ENCODE measurements around the gene ATP6V1E1.

The ATP6V1E1 gene

GRCh38 chr22:17633217-17633997 lies 4.9 kb upstream of the ATP6V1E1 start:
- no peak for DNase-seq

- no peak for DNase-seq
These were observed 2.6 kb upstream of the ATP6V1E1 start for GRCh38 chr22:17631076-17631565.

GRCh38 chr22:17629641-17630040 lies 1.1 kb upstream of the ATP6V1E1 start:
- no peak for DNase-seq

GRCh38 chr22:17629173-17629489 lies 582 bp upstream of the ATP6V1E1 start:
- DNase-seq = no peak

GRCh38 chr22:17627961-17628405 lies 566 bp downstream of the ATP6V1E1 start:
- DNase-seq = no peak

GRCh38 chr22:17613280-17613679 lies 15.3 kb downstream of the ATP6V1E1 start:
- DNase-seq = no peak

GRCh38 chr22:17612057-17612456 lies 16.5 kb downstream of the ATP6V1E1 start:
- DNase-seq = no peak

GRCh38 chr22:17607891-17608521 lies 20.5 kb downstream of the ATP6V1E1 start:
- no peak for DNase-seq

GRCh38 chr22:17606496-17606895 lies 22.1 kb downstream of the ATP6V1E1 start:
- DNase-seq = no peak

- DNase-seq = no peak
These were observed 24.9 kb downstream of the ATP6V1E1 start for GRCh38 chr22:17603668-17604067.

GRCh38 chr22:17601031-17601430 lies 27.5 kb downstream of the ATP6V1E1 start:
- DNase-seq = no peak

GRCh38 chr22:17598318-17598717 lies 30.2 kb downstream of the ATP6V1E1 start:
- DNase-seq = no peak

- no peak for DNase-seq
These were observed 31.3 kb downstream of the ATP6V1E1 start for GRCh38 chr22:17597217-17597616.

GRCh38 chr22:17596226-17596625 lies 32.3 kb downstream of the ATP6V1E1 start:
- DNase-seq = no peak

GRCh38 chr22:17592201-17592600 lies 36.3 kb downstream of the ATP6V1E1 start:
- DNase-seq = no peak

GRCh38 chr22:17590586-17590985 lies 38.0 kb downstream of the ATP6V1E1 start:
- no peak for DNase-seq

GRCh38 chr22:17589810-17590375 lies 38.7 kb downstream of the ATP6V1E1 start:
- no peak for DNase-seq

- no peak for DNase-seq
These were observed 39.9 kb downstream of the ATP6V1E1 start for GRCh38 chr22:17588606-17589005.

- no peak for DNase-seq
These were observed 40.9 kb downstream of the ATP6V1E1 start for GRCh38 chr22:17587629-17588028.

GRCh38 chr22:17586831-17587440 lies 41.6 kb downstream of the ATP6V1E1 start:
- DNase-seq = no peak

GRCh38 chr22:17583151-17583550 lies 45.4 kb downstream of the ATP6V1E1 start:
- DNase-seq = no peak

GRCh38 chr22:17581631-17582030 lies 46.9 kb downstream of the ATP6V1E1 start:
- no peak for DNase-seq

- no peak for DNase-seq
These were observed 47.5 kb downstream of the ATP6V1E1 start for GRCh38 chr22:17581056-17581455.

All from NCI-H1930 (cell line).